NT2/D1 (cell line): ENCODE measurements around the gene EPHA6.

Experiments
- DNase-seq: peaks from one replicate; pipeline ENCODE4 v3.0.0-alpha.2; 2011; ENCODE audit warnings: low read depth, low spot score
- H3K27me3 ChIP-seq: 2 replicates; pipeline ENCODE4 v1.6.0; 2011; ENCODE audit warnings: mild to moderate bottlenecking; ENCODE audit not compliant: insufficient read length, insufficient read depth
- H3K36me3 ChIP-seq: 2 replicates; pipeline ENCODE4 v1.6.1; 2011; ENCODE audit warnings: mild to moderate bottlenecking, low read length, mixed read lengths; ENCODE audit not compliant: insufficient read depth, insufficient read length
- H3K4me1 ChIP-seq: 2 replicates; pipeline ENCODE4 v1.5.1; 2011; ENCODE audit not compliant: insufficient read depth, insufficient read length
- H3K4me3 ChIP-seq: 2 replicates; pipeline ENCODE4 v1.5.1; 2011; ENCODE audit warnings: low read depth; ENCODE audit not compliant: insufficient read length
- H3K9ac ChIP-seq: 2 replicates; pipeline ENCODE4 v1.6.0; 2011; ENCODE audit warnings: low read depth; ENCODE audit not compliant: insufficient read length
- H3K9me3 ChIP-seq: 2 replicates; pipeline ENCODE4 v1.5.1; 2011; ENCODE audit warnings: mild to moderate bottlenecking, low read length; ENCODE audit not compliant: insufficient read depth
- SUZ12 ChIP-seq: IDR thresholded peaks from 2 replicates; pipeline ENCODE4 v1.6.1; 2011; ENCODE audit not compliant: insufficient read length, insufficient read depth; ENCODE audit errors: extremely low read depth
- YY1 ChIP-seq: IDR thresholded peaks from 2 replicates; pipeline ENCODE4 v1.6.1; 2011; ENCODE audit not compliant: insufficient read length, insufficient read depth
- ZNF274 ChIP-seq: IDR thresholded peaks from 2 replicates; pipeline ENCODE4 v1.6.1; 2011; ENCODE audit warnings: mild to moderate bottlenecking, low read depth, low read length

Gene EPHA6

GRCh38 chr3:97232393-97233034 is 418.1 kb downstream of the EPHA6 start:
- no peaks in the 10 kb centered on the region for H3K36me3 ChIP-seq
- TF ChIP-seq YY1 (no peak), ZNF274 (no peak), SUZ12 (no peak)
- DNase-seq = no peak
- no peaks in the 10 kb centered on the region for H3K27me3 ChIP-seq
- no peaks in the 10 kb centered on the region for H3K9me3 ChIP-seq
- no peak overlapping the region for H3K4me3 ChIP-seq
- no peaks in the 10 kb centered on the region for H3K4me1 ChIP-seq
- H3K9ac ChIP-seq = no peak overlapping the region

- Histone ChIP-seq H3K9me3 (no peaks in the 10 kb centered on the region), H3K36me3 (no peaks in the 10 kb centered on the region), H3K27me3 (no peaks in the 10 kb centered on the region), H3K4me3 (no peak overlapping the region), H3K9ac (no peak overlapping the region), H3K4me1 (no peaks in the 10 kb centered on the region)
- no peak for DNase-seq
- no peak for TF ChIP-seq ZNF274
- no peak for TF ChIP-seq YY1
- no peak for TF ChIP-seq SUZ12
These were observed 420.8 kb downstream of the EPHA6 start for GRCh38 chr3:97235179-97235578.

GRCh38 chr3:97235611-97236315 is 421.4 kb downstream of the EPHA6 start:
- Histone ChIP-seq H3K4me3 (no peak overlapping the region), H3K36me3 (no peaks in the 10 kb centered on the region), H3K9me3 (no peaks in the 10 kb centered on the region), H3K4me1 (no peaks in the 10 kb centered on the region), H3K27me3 (no peaks in the 10 kb centered on the region), H3K9ac (no peak overlapping the region)
- TF ChIP-seq SUZ12 (no peak), ZNF274 (no peak), YY1 (no peak)
- DNase-seq = no peak

GRCh38 chr3:97241417-97241816 is 427.0 kb downstream of the EPHA6 start:
- no peak for TF ChIP-seq SUZ12
- H3K36me3 ChIP-seq = no peaks in the 10 kb centered on the region

GRCh38 chr3:97245201-97245910 is 431.0 kb downstream of the EPHA6 start:
- Histone ChIP-seq H3K36me3 (no peaks in the 10 kb centered on the region), H3K9me3 (no peaks in the 10 kb centered on the region), H3K4me1 (no peaks in the 10 kb centered on the region), H3K27me3 (no peaks in the 10 kb centered on the region), H3K4me3 (no peak overlapping the region), H3K9ac (no peak overlapping the region)
- no peak for DNase-seq
- TF ChIP-seq YY1 = no peak
- no peak for TF ChIP-seq SUZ12
- no peak for TF ChIP-seq ZNF274

More at GRCh38 chr3:97241417-97241816, 427.0 kb downstream of the EPHA6 start:
- no peaks in the 10 kb centered on the region for H3K9me3 ChIP-seq
- no peaks in the 10 kb centered on the region for H3K4me1 ChIP-seq
- DNase-seq = no peak
- no peak overlapping the region for H3K4me3 ChIP-seq
- no peak overlapping the region for H3K9ac ChIP-seq
- no peaks in the 10 kb centered on the region for H3K27me3 ChIP-seq

- no peak overlapping the region for H3K9ac ChIP-seq
- H3K9me3 ChIP-seq = no peaks in the 10 kb centered on the region
- no peak overlapping the region for H3K4me3 ChIP-seq
- no peak for DNase-seq
- TF ChIP-seq SUZ12 (no peak), YY1 (no peak), ZNF274 (no peak)
- no peaks in the 10 kb centered on the region for H3K27me3 ChIP-seq
- no peaks in the 10 kb centered on the region for H3K36me3 ChIP-seq
- H3K4me1 ChIP-seq = no peaks in the 10 kb centered on the region
These were observed 441.7 kb downstream of the EPHA6 start for GRCh38 chr3:97256060-97256459.

- DNase-seq = no peak
- TF ChIP-seq SUZ12 (no peak), YY1 (no peak), ZNF274 (no peak)
- no peaks in the 10 kb centered on the region for H3K27me3 ChIP-seq
These were observed 443.7 kb downstream of the EPHA6 start for GRCh38 chr3:97257942-97258697.

More at GRCh38 chr3:97257942-97258697, 443.7 kb downstream of the EPHA6 start:
- no peaks in the 10 kb centered on the region for H3K4me1 ChIP-seq
- no peaks in the 10 kb centered on the region for H3K36me3 ChIP-seq
- H3K9ac ChIP-seq = no peak overlapping the region
- H3K4me3 ChIP-seq = no peak overlapping the region
- no peaks in the 10 kb centered on the region for H3K9me3 ChIP-seq
